IPS DF 19.7 (cell line): ENCODE data around the gene LCN2.
"Not testable (repeated sequence)": the region's sequence is repeated elsewhere in the genome, so short reads cannot be mapped to it uniquely, and the experiment has no call there.

Source experiments
- DNase-seq: peaks from one replicate; pipeline ENCODE4 v3.0.0-alpha.2; 2013; ENCODE audit warnings: low read depth, low spot score

LCN2 gene

DNA sequence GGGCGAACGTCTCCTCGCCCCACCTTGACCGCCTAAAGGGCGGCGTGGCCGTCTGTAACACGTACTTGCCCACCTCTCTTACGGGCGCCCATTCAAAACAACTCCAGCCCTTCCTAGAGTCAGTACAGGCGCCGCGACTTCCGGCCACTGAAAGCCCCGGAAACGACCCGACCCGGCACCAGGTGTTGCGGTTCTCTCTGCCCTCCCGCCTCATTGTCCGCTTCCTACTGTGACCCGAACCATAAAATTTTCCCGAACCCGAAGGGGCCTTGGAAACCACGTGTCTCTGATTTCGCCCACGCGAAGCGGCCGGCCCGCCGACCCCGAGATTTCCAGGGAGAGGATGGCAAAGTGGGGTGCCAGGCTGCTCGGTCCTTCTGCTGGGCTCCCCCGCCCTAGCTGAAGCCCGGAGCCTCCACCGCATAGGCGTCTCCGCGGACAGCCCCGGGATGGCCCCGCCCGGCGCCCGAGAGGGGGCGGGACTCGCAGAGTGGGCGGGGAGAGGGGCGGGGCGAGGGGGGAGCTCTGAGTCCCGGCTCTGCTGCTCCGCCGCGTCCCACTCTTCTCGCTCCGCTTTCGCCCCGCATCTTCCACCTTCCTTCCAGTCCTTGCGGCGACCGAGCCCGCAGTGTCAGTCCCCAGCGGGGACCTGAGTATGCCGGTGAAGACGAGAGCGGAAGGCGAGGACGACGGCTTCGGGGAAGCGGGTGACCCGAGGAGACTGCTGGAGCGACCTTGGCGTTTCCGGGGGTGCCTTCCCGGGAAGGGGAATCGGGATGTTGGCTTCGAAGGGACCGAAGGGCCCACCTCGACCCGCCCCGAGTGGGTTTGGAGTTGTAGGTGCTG, 21.0 kb upstream of the LCN2 start:
- DNase-seq, result peak; percentile 80

DNA sequence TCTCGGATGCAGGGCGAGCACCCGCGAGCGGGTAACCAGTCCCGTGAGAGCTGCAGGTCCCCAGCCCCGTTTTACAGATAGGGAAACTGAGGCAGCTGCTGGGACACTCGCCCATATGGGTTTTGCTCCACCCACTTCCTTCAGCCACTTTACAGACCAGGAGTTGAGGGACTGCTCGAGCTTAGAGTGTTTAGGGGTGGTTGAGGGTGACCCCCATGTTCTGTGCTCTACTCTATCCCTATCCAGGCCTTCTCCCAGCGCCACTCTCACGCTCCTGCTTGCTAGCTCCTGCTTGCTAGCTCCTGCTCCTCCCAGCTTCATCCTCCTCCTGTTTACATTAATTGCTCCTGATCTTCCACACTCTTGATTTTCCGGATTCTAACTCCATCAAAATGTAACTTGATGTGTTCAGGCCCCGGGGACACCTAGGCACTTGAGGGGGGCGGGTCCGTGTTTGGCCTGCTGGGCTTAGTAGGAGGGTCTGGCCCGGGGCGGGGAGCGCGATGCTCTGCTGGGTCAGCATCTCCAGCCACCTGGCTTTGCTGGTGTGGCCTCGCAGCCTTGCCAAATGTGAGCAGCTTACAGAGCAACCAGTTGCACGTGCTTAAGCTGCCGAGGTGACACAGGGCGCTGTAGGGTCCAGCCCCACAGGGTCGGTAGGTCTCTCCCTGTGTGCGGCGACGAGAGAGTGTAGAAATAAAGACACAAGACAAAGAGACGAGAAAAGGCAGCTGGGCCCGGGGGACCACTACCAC, 20.2 kb upstream of the LCN2 start:
- no peak for DNase-seq

DNA sequence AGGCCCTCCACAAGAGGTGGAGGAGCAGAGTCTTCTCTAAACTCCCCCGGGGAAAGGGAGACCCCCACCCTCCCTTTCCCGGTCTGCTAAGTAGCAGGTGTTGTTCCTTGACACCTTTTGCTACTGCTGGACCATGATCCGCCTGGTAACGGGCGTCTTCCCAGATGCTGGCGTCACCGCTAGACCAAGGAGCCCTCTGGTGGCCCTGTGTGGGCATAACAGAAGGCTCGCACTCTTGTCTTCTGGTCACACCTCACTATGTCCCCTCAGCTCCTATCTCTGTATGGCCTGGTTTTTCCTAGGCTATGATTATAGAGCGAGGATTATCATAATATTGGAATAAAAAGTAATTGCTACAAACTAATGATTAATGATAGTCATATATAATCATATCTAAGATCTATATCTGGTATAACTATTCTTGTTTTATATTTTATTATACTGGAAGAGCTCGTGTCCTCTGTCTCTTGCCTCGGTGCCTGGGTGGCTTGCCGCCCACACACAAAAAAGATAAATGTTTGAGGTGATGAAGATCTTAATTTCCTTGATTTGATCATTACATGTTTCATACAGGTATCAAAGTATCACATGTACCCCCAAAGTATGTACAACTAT, 19.2 kb upstream of the LCN2 start:
- not testable (repeated sequence) for DNase-seq

DNA sequence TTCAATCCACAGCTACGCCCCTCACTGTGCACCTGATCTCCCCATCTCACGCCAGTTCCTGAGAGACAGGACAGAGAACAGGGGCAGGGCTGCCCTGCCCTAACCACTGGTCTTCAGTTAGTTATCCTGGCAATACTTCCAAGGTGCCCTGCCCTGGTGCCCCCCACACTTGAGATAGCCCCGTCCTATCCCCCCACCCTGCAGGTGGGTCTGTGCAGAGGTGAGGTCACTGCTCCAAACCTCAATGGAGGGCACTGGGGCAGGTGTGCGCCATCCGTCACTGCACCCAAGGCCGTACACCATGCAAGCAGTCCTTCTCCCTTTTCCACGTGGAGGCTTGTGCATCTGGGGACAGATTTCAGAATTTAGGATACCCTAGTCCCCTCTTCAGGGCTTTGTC, 18.6 kb upstream of the LCN2 start:
- not testable (repeated sequence) for DNase-seq

DNA sequence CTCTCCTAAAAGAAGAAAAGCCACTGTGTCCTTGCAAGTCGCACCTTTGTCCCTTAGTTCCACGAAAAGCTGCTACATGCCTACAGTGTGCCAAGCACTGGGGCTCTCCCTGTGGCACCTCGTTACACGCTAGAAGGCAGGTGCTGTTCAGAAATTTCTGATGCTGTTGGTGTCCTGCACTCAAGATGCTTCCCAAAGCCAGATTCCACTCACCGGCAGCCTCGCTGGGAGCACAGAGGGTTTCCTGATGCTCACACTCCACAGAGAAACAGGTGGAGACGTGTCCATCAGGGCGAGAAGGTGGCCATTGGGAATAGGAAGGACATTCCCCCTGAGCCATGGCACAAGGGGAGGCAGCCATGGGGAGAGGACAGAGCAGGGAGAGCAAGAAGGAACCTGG, 17.9 kb upstream of the LCN2 start:
- DNase-seq, result not testable (repeated sequence)

DNA sequence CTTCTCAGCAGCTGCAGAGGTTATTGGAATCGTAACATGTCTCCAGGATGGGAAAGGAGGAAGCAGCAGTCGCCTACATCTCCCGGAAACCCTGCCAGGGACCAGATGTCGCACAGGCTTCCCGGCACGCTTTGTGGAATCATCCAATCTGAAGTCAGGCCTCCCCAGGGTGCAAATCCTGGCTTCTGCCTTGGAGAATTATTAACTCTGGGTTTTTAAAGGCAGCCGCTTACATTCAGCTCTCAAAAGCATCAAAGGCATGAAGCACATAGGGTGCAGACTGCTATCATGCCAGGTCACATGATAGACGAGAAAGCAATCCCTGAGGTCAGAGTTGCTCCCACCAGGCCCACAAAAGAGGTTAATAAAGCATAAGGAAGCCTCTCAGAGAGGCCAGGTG, 17.1 kb upstream of the LCN2 start:
- DNase-seq, result not testable (repeated sequence)

DNA sequence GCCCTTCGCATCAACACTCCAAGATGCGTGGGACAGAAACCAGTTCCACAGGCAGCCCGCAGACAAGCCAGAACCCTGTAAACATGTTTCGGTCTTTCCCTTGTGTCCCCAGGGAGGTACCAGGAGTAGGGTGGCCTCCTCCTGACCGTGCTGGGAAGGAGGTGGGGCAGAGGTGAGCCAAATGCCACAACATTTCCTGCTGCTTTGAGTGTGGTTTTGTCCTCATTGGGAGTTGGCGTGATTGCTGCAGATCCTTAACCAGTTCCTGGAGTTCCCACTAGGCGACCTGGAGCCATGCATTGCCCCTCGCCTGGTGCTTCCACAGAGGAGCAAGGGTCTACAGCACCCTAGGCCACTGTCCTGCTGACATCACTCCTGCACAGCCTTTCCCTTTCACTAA, 13.7 kb upstream of the LCN2 start:
- DNase-seq, result not testable (repeated sequence)

DNA sequence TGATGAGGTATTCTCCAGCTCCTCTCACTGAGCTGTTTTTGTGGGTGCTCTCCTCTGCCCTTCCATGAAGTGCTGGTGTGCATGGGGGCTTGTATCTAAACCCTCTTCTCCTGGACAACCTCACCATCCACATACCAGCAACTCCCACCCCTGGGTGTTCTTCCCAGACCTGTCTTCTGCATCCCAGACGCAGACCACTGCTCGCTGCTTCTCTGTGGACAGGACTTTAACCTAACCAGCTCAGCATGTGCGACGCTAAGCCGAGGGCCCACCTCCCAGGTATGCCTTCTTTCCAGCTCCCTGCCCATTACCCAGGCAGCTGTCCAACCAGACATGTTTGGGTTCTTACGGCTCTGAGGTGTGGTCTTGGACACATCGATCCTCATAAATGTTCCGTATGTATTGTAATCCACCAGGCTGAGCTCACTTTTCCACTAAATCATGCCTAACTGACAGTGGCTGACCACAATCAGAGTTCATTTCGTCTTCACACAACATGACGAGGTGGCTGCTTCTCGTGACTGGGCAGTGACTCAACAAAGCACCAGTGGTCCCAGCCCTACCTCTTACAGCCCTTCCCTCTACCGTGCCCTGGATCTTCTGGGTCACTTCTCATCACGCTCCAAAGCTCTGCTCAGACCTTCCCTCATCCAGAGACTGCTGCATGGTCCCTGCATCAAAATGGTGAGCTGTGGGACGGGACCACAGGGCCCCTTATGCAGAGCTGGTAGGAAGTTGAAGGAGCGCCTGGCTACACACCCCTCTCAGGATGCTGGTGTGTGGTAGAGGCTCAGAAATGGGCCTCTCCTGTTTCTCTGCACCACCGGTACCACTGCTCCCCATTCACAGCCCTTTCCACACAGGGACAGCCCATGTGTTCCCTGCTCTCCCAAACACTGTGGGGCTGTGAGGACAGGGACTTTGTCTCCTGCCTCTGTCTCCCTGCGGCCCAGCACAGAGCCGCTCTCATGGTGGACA, 12.1 kb upstream of the LCN2 start:
- no peak for DNase-seq

DNA sequence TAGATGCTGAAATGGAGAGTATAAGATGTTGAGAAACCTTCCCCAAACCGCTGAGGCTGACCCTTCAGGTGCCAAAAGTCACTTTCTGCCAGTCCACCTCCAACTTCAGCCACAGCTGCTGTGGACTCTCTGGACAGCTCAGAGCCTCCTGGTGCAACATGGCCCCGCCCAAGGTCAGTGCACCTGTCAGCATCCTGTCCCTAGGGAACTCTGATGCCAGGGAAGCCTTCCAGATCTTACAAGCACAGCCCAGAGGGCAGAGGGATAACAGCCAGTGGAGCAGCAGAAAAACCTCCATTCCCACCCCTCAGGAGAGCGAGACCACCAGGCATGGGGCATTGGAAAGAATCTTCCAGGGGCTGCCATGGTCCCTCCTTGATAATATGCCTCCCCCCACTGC, 11.3 kb upstream of the LCN2 start:
- DNase-seq, result no peak

DNA sequence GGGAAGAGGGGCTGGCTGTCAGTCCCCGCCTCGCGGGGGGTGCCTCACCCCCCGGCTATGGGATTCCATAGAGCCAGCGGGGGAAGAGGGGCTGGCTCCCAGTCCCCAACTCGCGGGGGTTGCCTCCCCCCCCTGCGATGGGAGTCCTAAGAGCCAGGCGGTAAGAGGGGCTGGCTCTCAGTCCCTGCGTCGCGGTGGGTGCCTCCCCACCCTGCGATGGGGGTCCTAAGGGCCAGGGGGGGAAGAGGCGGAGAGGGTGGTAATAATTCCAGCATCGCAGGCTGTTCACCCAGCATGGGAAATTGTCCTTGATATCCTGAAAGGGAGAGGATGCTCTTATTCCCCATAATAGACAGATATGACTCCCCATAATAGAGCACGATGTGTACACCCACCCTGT, 9.6 kb upstream of the LCN2 start:
- DNase-seq, result no peak

DNA sequence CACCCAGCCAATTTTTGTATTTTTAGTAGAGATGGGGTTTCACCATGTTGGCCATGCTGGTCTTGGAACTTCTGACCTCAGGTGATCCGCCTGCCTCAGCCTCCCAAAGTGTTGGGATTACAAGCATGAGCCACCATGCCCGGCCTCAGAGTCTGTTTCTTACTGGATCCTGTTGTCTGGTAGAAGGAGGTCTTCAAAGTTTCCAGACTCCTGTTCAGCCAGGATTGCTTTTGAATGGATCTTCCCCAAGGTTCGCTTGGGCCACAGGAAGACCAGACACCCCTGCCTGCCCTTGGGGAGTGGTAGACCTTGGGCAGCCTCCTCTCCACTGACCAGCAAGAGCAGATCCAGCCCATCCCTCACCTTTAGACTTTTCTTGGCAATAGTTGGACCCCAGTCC, 7.6 kb upstream of the LCN2 start:
- DNase-seq, result no peak

DNA sequence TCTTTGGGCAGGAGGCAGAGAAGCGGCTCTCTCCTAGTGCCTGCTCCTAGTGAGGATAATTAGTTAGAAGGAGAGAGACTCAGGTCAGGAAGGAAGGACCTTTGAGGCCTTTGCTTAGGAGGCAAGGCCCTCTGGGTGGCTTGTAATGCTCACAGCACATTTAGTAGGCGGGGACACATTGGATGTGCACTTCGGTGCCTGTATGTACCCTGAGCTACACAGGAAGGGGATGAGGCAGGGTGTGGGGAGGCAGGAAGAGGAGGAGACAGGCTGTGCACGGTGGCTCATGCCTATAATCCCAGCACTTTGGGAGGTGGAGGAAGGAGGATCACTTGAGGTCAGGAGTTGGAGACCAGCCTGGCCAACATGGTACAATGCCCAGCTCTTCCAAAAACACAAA, 7.2 kb upstream of the LCN2 start:
- no peak for DNase-seq

DNA sequence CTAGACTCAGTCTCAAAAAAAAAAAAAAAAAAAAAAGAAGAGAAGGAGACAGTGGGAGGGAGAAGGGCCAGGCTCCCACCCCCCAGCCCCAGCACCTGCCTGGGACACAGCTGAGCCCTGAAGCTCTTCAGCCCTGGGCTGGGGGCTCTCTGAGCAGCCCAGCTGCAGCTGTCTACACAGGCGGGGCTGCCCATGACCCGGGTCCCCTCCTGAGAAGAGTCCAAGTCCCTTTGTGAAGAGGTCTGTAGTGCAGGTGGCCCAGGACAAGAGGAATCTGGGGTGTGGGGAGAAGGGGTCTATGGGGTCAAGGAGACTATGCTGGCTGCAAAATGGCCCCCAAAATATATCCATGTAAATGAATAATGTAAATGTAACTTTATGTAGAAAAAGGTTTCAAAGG, 6.7 kb upstream of the LCN2 start:
- no peak for DNase-seq

DNA sequence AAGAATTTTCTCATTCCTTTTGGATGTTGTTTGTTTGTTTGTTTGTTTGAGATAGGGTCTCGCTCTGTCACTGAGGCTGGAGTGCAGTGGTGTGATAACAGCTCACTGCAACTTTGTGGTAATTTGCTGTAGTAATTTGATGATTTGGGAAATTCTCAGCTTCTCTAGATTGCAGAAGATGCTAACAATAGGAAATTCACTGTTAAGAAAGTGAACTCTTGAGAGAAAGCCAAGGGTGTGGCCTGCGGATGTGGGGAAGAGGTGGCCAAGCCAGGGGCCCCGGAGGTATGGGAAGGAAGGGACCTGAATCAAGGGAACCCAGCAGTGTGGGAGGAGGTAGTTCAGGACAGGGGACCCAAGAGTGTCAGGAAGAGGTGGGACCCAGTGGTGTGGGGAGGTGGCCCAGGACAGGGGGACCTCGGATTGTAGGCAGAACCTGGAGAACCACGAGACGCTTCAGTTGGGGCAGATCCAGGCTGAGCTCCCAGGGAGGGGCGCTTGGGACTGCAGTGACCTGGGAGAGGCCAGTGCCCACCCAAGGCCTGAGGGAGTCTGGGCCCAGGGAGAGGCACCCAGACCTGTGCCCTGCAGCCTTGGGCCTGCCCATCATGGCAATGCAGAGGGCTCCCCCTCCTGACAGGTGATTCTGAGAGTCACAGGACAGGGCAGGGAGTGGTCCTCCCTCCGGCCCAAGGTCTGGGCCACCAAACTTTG, 5.6 kb upstream of the LCN2 start:
- no peak for DNase-seq

DNA sequence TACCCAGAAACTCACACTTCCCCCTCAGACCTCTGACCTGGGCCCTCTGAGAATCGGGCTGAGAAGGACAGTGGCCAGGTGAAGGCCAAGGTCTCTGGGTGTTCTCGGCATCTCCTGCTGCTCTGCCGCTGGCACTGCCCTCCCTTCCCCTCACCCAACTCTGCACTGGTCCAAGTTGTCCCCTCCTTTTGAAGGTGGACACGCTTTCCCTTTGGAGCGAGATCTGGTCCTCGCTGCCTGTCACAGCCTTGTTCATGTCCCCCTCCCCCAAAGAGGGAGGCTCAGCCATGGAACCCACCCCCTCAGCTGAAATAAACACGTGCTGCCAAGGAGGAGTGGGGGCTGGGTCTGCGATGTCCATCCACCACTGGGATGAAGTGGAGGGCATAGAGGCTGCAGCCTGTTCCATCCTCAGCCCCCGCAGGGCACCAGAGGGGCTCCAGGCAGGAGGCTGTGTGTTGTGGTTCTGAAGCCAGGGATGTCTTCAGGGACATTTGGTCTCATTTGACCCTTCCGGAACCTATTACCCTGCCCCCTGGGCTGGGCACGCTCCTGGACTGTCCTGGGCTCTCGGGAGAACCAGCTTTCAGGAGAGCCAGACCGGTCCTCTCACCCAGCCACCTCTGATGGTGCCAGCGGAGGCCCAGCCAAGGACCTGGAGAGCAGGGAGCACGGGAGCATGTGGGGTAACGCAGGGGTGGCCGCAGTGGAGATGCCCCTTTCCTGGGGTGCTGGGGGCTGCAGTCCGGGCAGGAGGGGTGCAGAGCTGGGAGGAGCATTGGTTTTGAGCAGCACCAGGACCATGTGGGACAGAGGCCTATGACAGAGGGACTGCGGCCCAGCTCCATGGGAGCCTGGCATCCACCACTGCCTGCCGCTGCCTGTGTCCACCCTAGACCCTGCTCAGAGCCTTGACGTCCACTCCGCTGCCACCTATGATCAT, 4.7 kb upstream of the LCN2 start:
- no peak for DNase-seq

DNA sequence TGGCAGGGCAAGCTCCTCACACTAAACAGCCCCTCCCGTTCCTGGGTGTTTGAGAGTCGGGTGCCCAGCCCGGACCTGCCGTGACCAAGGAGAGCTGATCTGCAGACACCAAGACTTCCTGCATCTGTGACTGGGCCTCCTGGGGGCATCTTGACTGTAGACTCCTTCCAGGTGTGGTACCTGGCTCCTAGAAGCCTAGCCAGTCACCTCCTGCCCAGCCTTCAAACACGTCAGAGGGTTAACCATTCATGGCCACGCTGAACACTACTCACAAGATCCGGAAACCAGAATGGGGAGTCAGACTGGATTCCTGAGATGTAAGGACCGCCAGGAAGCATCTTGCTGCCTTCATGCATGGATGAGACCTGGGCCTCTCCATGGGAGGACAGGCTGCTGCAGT, 3.7 kb upstream of the LCN2 start:
- no peak for DNase-seq

DNA sequence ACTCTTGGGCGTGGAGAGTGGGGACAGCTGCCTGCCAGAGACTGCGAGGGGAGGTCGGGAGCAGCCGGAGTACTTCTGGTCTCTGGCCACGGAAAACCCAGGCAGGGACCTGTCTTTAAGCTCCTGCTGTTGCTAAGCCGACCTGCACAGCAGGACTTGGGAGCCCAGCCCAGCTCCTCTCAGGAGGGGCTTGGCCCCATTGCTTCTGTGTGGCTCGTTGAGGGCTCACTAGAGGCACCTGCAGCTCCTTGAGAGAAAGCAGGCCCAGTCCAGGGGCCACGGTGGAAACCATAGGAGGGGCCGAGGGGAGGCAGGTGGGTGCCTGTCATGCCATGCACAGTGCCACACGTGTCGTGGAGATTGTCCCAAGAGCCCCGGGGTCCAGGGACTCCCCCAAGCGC, 3.3 kb upstream of the LCN2 start:
- DNase-seq, result no peak

DNA sequence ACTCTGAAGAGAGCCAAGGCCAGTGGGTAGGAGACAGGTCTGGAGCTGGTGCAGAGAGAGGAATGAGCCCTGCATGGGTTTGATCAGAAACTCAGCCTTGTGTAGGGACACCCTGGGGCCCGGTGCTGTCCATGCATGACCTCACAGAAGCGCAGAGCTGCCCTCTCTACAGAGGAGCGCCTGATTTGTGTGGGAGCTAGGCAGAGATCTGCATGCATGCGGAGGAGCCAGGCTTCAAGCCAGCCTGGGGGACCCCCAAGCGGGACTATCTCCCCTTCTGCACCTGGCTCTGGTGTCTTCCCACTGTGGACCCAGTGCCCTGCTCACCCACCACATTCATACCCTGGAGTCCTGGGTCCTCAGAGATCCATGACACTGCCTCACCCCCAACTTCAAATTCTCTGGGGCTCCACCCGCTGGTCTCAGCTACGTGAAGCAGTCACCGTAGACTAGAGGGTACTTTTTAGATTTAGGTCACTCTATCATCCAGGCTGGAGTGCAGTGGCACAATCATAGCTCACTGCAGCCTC, 2.6 kb upstream of the LCN2 start:
- DNase-seq, result no peak

DNA sequence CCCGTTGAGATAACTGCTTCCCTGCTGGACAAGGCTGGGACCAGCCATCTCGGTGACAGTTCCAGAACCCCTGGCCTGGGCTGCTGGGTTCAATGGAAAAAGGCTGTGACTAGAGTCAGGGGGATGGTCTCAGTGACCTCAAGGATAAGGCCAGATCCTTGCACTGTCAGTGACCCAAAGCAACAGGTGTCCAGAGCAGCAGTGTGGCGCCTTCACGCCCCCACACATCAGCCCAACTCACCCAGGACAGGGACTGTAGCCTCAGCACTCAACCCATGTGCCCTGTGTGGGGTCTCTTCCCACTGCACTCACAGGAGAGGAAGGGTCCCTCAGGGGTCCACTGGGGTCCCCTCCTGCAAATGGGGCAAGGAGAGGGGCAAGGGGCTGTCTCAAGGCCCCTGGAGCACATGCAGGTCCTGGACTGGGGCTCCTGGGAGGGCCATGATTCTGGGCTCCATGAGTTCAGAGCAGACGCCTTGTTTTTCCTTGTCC, 698 bp upstream of the LCN2 start:
- no peak for DNase-seq
